GM12874 (cell line): ENCODE measurements around the gene BPIFA2.

Experiments
- TF ChIP-seq, protein P1 (sequence below): IDR thresholded peaks from 2 replicates; pipeline ENCODE4 v1.5.1; 2011; ENCODE audit warnings: low read depth, mild to moderate bottlenecking, control low read depth, low read length, moderate library complexity; ENCODE audit not compliant: insufficient read depth

The BPIFA2 gene

DNA sequence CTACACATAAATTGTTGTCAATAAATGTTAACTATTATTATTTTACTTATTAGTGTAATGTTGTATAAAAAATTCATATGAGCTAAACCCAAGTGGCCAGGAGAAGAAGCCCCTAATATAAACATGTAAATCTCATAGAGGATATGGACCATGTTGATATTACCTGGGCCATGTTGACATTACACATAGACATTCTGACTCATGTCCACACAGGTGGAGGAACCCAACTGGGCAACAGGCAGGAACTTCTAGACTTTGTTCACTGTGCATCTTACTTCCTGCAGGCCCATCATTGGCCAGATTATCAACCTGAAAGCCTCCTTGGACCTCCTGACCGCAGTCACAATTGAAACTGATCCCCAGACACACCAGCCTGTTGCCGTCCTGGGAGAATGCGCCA is 7.2 kb downstream of the BPIFA2 start:
- TF ChIP-seq, protein P1, sequence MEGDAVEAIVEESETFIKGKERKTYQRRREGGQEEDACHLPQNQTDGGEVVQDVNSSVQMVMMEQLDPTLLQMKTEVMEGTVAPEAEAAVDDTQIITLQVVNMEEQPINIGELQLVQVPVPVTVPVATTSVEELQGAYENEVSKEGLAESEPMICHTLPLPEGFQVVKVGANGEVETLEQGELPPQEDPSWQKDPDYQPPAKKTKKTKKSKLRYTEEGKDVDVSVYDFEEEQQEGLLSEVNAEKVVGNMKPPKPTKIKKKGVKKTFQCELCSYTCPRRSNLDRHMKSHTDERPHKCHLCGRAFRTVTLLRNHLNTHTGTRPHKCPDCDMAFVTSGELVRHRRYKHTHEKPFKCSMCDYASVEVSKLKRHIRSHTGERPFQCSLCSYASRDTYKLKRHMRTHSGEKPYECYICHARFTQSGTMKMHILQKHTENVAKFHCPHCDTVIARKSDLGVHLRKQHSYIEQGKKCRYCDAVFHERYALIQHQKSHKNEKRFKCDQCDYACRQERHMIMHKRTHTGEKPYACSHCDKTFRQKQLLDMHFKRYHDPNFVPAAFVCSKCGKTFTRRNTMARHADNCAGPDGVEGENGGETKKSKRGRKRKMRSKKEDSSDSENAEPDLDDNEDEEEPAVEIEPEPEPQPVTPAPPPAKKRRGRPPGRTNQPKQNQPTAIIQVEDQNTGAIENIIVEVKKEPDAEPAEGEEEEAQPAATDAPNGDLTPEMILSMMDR: no peak

DNA sequence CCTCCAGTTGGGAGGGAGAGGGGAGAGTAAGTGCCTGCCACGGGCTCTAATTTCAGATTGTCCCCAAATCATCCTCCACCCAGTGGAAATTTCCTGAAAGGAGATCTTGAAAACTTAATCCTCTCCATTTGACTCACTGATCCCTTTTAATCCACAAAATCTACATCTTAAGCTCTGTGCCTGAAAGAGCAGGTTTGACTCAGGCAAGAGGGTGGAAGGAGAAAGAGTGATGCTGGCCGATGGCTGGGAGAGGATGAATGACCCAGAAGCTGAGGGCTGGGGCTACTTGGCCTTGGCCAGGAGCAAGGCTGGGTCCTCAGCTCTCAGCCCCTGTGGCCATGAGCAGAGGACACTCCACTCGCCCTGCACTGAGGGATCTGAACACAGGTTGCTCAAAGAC is 8.1 kb downstream of the BPIFA2 start:
- TF ChIP-seq, protein P1: no peak

DNA sequence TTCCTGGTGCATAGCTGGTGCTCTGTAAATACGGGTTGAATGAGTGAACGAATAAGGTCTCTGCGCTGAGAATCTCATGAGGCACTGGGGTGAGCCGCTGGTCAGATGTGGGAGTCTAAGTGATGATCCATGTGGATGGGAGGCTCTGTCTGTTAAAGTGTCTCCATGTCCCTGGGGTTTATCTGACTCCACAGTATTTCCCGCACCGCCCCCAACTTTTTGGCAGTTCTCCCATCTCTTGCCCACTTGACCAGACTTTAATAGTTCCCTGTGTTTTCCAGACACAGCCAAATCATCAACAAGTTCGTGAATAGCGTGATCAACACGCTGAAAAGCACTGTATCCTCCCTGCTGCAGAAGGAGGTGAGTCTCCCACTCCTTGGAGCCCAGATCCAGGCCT is 9.9 kb downstream of the BPIFA2 start:
- TF ChIP-seq, protein P1: no peak

DNA sequence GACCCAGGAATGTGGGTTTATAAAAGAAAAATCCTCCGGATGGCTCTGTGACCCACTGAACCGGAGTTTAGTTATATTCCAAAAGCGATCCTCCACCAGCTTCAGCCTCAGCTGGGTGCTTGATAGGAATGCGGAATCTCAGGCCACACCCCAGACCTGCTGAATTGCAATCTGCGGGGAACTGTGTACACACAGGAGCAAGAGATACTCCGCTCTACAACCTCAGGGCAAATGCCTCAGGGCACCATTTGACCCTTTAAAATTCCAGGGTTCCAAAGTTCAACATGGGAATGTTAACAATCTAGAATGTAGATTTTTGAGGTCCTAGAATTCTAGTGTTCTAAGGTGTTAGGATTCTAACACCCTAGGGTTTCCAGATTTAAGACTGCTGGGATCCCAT is 10.8 kb downstream of the BPIFA2 start:
- TF ChIP-seq, protein P1: no peak

DNA sequence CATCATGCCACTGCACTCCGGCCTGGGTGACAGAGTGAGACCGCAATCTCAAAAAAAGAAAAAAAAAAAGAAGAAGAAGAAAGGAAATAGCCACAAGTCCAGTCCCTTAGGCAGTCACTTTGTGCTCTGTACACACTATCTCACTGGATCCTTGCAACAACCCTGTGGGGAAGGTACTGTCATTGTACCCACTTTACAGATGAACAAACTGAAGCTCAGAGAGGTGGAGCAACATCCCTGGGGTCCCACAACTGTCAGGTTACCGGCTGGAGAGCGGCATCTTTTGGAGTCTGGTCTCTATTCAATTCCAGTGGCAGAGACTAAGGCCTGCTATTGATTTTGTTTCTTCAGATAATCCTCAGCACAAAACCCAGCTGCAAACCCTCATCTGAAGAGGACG is 12.2 kb downstream of the BPIFA2 start:
- TF ChIP-seq, protein P1: no peak

DNA sequence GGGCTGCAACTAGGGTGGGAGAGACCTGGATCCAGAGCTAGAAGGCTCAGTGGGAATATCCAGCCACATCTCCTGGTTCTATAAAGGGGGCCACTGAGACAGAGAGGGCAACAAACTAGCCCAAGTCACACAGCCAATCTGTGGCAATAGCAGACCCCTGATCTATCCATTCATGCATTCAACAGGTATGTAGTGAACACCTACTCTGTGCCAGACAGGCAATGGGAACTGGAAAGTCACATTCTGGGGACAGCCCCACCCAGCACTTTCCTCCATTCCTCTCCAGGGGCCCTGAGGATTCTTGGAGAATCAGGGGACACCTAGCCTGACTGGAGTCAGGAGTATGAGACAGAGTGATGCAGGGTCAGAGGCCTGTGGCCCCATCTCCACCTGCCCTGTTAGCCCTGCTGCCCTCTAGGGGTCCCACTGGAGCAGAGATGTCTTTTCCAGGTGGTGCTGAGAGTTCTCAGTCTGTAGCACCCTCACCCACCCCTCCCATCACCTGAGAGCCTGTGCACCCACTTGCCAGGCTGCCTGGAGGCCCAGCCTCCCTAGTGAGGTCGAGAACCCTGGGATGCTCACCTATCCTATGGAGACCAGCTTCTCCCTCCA is 13.6 kb downstream of the BPIFA2 start:
- TF ChIP-seq, protein P1: peak; percentile 13; the same call in 1 of the 2 replicates

DNA sequence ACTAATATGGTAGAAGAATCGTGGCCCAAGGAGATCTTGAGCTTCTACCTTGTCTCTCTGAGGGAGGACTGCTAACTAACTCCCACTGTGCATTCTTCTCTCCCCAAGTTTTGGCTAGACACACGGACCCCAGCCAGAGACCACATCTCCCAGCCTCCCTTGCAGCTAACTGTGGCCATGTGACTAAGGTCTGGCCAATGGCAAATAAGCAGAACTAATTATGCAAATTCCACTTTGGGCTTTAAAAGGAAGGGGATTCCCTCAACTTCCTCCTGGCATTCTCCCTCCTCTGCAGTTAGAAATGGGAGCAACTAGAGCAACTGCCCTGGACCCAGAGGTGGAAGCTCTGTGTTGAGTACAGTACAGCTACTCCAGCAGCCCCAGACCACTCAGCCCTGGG is 15.4 kb downstream of the BPIFA2 start:
- TF ChIP-seq, protein P1: no peak
